AG04450 (cell line): ENCODE measurements around the gene PHF23. TPM values are rescaled to one million over a fixed set of nuclear protein-coding genes. Genes with fewer than 3 reads are reported as not detected.

ENCODE experiments used
- CTCF ChIA-PET: fragments of 300-600, 350-600 bp; formaldehyde crosslinking; extraction: SDS; loops from one replicate; lab custom pipeline; 2022; ENCODE audit warnings: antibody characterized with exemption, inconsistent platforms; lab: Charles Lee
- POLR2A ChIA-PET: fragments of 350-600 bp; formaldehyde crosslinking; extraction: SDS; loops from one replicate; lab custom pipeline; 2021; ENCODE audit warnings: antibody characterized with exemption, inconsistent platforms; lab: Yijun Ruan, JAX
- DNase-seq: peaks from one replicate; pipeline ENCODE4 v3.0.0-alpha.2; 2011; ENCODE audit warnings: low read depth, low spot score
- H3K27ac ChIP-seq: one replicate; pipeline ENCODE4 v1.5.1; 2012; ENCODE audit warnings: low read depth, low read length, control low read depth
- H3K27me3 ChIP-seq: one replicate; pipeline ENCODE4 v1.6.0; 2012; ENCODE audit warnings: low read length; ENCODE audit not compliant: control insufficient read depth, insufficient read depth
- H3K4me3 ChIP-seq: 2 replicates; pipeline ENCODE4 v1.5.1; 2011; ENCODE audit warnings: mild to moderate bottlenecking, low read depth, low read length, control low read depth
- H3K9me3 ChIP-seq: 2 replicates; pipeline ENCODE4 v1.5.1; 2012; ENCODE audit warnings: low read length; ENCODE audit not compliant: control insufficient read depth, insufficient read depth
- polyA plus RNA-seq: library from polyadenylated mRNA; depleted of rRNA; stranded (reverse); fragments of >200 nt; gene quantifications from 2 replicates; pipeline ENCODE4 v1.2.3, GENCODE V29; 2011
- TF ChIP-seq, protein P1 (sequence below): IDR thresholded peaks from 2 replicates; pipeline ENCODE4 v1.5.1; 2011; ENCODE audit warnings: low read depth, low read length, control low read depth, inconsistent platforms

PHF23 gene
- polyA plus RNA-seq, 1 experiment, result 56.3 TPM

GRCh38 chr17:7216242-7217112, 22.8 kb downstream of the PHF23 start:
- CTCF ChIA-PET, result interaction anchor here (1.7 kb wide), 1 partner anchor 171 kb away, joined by 5 read pairs; no protein-coding TSS in a partner anchor
- no peaks in the 10 kb centered on the region for H3K27me3 ChIP-seq
- POLR2A ChIA-PET, result no interaction called here
- DNase-seq, result no peak
- H3K27ac ChIP-seq, result peak overlapping the region; percentile 39
- peak overlapping the region; percentile 72 for H3K4me3 ChIP-seq
- TF ChIP-seq, protein P1, sequence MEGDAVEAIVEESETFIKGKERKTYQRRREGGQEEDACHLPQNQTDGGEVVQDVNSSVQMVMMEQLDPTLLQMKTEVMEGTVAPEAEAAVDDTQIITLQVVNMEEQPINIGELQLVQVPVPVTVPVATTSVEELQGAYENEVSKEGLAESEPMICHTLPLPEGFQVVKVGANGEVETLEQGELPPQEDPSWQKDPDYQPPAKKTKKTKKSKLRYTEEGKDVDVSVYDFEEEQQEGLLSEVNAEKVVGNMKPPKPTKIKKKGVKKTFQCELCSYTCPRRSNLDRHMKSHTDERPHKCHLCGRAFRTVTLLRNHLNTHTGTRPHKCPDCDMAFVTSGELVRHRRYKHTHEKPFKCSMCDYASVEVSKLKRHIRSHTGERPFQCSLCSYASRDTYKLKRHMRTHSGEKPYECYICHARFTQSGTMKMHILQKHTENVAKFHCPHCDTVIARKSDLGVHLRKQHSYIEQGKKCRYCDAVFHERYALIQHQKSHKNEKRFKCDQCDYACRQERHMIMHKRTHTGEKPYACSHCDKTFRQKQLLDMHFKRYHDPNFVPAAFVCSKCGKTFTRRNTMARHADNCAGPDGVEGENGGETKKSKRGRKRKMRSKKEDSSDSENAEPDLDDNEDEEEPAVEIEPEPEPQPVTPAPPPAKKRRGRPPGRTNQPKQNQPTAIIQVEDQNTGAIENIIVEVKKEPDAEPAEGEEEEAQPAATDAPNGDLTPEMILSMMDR, result no peak
- H3K9me3 ChIP-seq, result no peaks in the 10 kb centered on the region; the same call in 1 of the 2 replicates

DNA sequence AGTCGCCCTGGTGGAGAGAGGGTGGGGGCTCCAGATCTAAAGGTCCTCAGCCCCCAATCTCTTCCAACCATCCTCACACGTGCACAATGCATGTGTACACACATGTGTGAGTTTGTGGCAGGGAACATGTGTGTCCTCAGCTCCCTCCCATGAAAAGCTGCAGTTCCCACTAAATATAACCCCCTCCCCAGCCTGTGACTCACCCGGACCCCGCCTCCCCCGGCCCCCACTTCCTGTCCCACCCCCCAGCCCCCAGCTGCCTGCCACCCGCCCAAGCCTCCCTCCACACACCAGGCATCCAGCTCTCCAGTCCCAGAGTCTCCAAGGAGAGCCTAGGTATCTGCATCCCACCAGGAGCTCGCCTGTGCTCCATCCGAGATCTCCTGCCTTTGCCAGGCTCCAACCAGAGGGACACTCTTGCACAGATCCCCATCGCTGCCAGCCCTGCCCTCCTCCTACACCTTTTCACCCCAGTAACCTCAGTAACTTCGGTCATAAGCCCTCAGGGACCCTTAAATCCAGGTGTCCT, 23.5 kb downstream of the PHF23 start:
- Histone ChIP-seq H3K27me3 (no peaks in the 10 kb centered on the region), H3K4me3 (peak overlapping the region; percentile 72), H3K27ac (peak overlapping the region; percentile 68), H3K9me3 (no peaks in the 10 kb centered on the region; the same call in 1 of the 2 replicates)
- ChIA-PET POLR2A (no interaction called here), CTCF (interaction anchor here (0.6 to 1.7 kb wide), 3 partner anchors 27 to 502 kb away, joined by 3 to 20 read pairs (median 4); partner anchors contain the start of genes DNAH2, GABARAP and SLC16A11)
- no peak for DNase-seq
- TF ChIP-seq, protein P1, result no peak

GRCh38 chr17:7215136-7215638, 24.1 kb downstream of the PHF23 start:
- TF ChIP-seq, protein P1, result no peak
- CTCF ChIA-PET, result interaction anchor here (0.6 to 1.7 kb wide), 4 partner anchors 9 to 502 kb away, joined by 3 to 20 read pairs (median 4); partner anchors contain the start of genes DNAH2, GABARAP and SLC16A11
- peak overlapping the region; percentile 68 for H3K27ac ChIP-seq
- no peaks in the 10 kb centered on the region; the same call in 1 of the 2 replicates for H3K9me3 ChIP-seq
- POLR2A ChIA-PET, result interaction anchor here (1.0 kb wide), 1 partner anchor 28 kb away, joined by 3 read pairs; no protein-coding TSS in a partner anchor
- no peak for DNase-seq
- peak overlapping the region; percentile 58 for H3K4me3 ChIP-seq
- H3K27me3 ChIP-seq, result no peaks in the 10 kb centered on the region

GRCh38 chr17:7214300-7215135, 24.7 kb downstream of the PHF23 start:
- POLR2A ChIA-PET, result interaction anchor here (1.0 to 1.3 kb wide), 3 partner anchors 20 to 115 kb away, joined by 3 to 4 read pairs (median 3); partner anchors contain the start of genes DVL2 and NEURL4
- no peaks in the 10 kb centered on the region for H3K27me3 ChIP-seq
- DNase-seq, result peak; percentile 89

More at GRCh38 chr17:7214300-7215135, 24.7 kb downstream of the PHF23 start:
- Histone ChIP-seq H3K9me3 (no peaks in the 10 kb centered on the region), H3K4me3 (peak overlapping the region; percentile 58), H3K27ac (peak overlapping the region; percentile 77)
- TF ChIP-seq, protein P1, result peak; percentile 63
- CTCF ChIA-PET, result interaction anchor here (0.5 to 1.7 kb wide), 6 partner anchors 8 to 195 kb away, joined by 3 to 20 read pairs (median 4); partner anchors contain the start of genes SLC16A11 and SLC2A4
